SK-N-SH treated with all-trans-retinoic acid at 6 μM for 48 hours (cell line): ENCODE measurements around the gene CREB3L2.
A peak's percentile ranks its signal among the peaks of the same experiment; 100 is the strongest.

ENCODE experiments used
- ATAC-seq: fragments of 200-7000 bp; cut with Tn5 transposase; 3 replicates; pipeline ENCODE4 v1.9.1; 2020; ENCODE audit warnings: mild to moderate bottlenecking, moderate library complexity
- ARNTL ChIP-seq: fragments of 450-650 bp; formaldehyde crosslinking; IDR thresholded peaks from 2 replicates; pipeline ENCODE4 v1.5.0; 2020; ENCODE audit warnings: low read depth, mild to moderate bottlenecking, moderate library complexity, borderline replicate concordance
- BACH2 ChIP-seq: fragments of 250-450 bp; sonication (Bioruptor Pico); IDR thresholded peaks from 2 replicates; pipeline ENCODE4 v1.9.0; 2021; ENCODE audit warnings: mild to moderate bottlenecking, borderline replicate concordance
- CSDC2 ChIP-seq: fragments of 250-450 bp; sonication (Bioruptor Pico); IDR thresholded peaks from 2 replicates; pipeline ENCODE4 v1.5.0; 2020; ENCODE audit warnings: mild to moderate bottlenecking, moderate library complexity
- ESRRG ChIP-seq: fragments of 250-450 bp; sonication (Bioruptor Pico); IDR thresholded peaks from 2 replicates; pipeline ENCODE4 v1.6.1; 2021; ENCODE audit warnings: mild to moderate bottlenecking
- GLIS3 ChIP-seq: fragments of 250-450 bp; sonication (Bioruptor Pico); IDR thresholded peaks from 2 replicates; pipeline ENCODE4 v1.5.0; 2020; ENCODE audit warnings: mild to moderate bottlenecking, moderate library complexity
- ISL1 ChIP-seq: fragments of 250-450 bp; sonication (Bioruptor Pico); IDR thresholded peaks from 2 replicates; pipeline ENCODE4 v2.1.2; 2022; ENCODE audit warnings: mild to moderate bottlenecking, moderate library complexity
- OSR1 ChIP-seq: fragments of 250-450 bp; sonication (Bioruptor Pico); IDR thresholded peaks from 2 replicates; pipeline ENCODE4 v1.8.0; 2022; ENCODE audit warnings: moderate library complexity, mild to moderate bottlenecking, inconsistent platforms
- POU6F1 ChIP-seq: fragments of 250-450 bp; sonication (Bioruptor Pico); IDR thresholded peaks from 2 replicates; pipeline ENCODE4 v1.8.0; 2021; ENCODE audit warnings: low read depth, mild to moderate bottlenecking, moderate library complexity, borderline replicate concordance
- PPARA ChIP-seq: fragments of 250-450 bp; sonication (Bioruptor Pico); IDR thresholded peaks from 2 replicates; pipeline ENCODE4 v1.5.0; 2020; ENCODE audit warnings: mild to moderate bottlenecking, borderline replicate concordance
- RARB ChIP-seq: fragments of 250-450 bp; sonication (Bioruptor Pico); IDR thresholded peaks from 2 replicates; pipeline ENCODE4 v1.8.0; 2021; ENCODE audit warnings: mild to moderate bottlenecking, moderate library complexity
- SNAI2 ChIP-seq: fragments of 250-450 bp; sonication (Bioruptor Pico); IDR thresholded peaks from 2 replicates; pipeline ENCODE4 v1.5.0; 2020; ENCODE audit warnings: mild to moderate bottlenecking, moderate library complexity
- TCF4 ChIP-seq: fragments of 250-450 bp; sonication (Bioruptor Pico); IDR thresholded peaks from 2 replicates; pipeline ENCODE4 v1.8.0; 2021; ENCODE audit warnings: mild to moderate bottlenecking, moderate library complexity, borderline replicate concordance
- TOX ChIP-seq: fragments of 250-450 bp; sonication (Bioruptor Pico); IDR thresholded peaks from 2 replicates; pipeline ENCODE4 v1.8.0; 2021; ENCODE audit warnings: mild to moderate bottlenecking, moderate library complexity, borderline replicate concordance
- TSHZ2 ChIP-seq: fragments of 250-450 bp; sonication (Bioruptor Pico); IDR thresholded peaks from 2 replicates; pipeline ENCODE4 v1.5.0; 2020; ENCODE audit warnings: mild to moderate bottlenecking, moderate library complexity
- ZC3H10 ChIP-seq: fragments of 250-450 bp; sonication (Bioruptor Pico); IDR thresholded peaks from 2 replicates; pipeline ENCODE4 v1.5.1; 2021; ENCODE audit warnings: mild to moderate bottlenecking, moderate library complexity
- ZFP3 ChIP-seq: fragments of 250-450 bp; sonication (Bioruptor Pico); IDR thresholded peaks from 2 replicates; pipeline ENCODE4 v1.5.0; 2020; ENCODE audit warnings: mild to moderate bottlenecking, moderate library complexity
- ZFP30 ChIP-seq: fragments of 450-650 bp; formaldehyde crosslinking; IDR thresholded peaks from 2 replicates; pipeline ENCODE4 v1.5.0; 2022; ENCODE audit warnings: mild to moderate bottlenecking, moderate library complexity
- ZNF565 ChIP-seq: fragments of 450-650 bp; formaldehyde crosslinking; conservative IDR thresholded peaks from 2 replicates; pipeline ENCODE4 v1.5.0; 2020; ENCODE audit warnings: low read depth, mild to moderate bottlenecking, moderate library complexity
- ZNF70 ChIP-seq: fragments of 450-650 bp; formaldehyde crosslinking; IDR thresholded peaks from 2 replicates; pipeline ENCODE4 v1.5.0; 2020; ENCODE audit warnings: mild to moderate bottlenecking, moderate library complexity
- ZNF8 ChIP-seq: fragments of 450-650 bp; formaldehyde crosslinking; IDR thresholded peaks from 2 replicates; pipeline ENCODE4 v1.5.0; 2020; ENCODE audit warnings: mild to moderate bottlenecking, moderate library complexity
- TF ChIP-seq, protein P1 (sequence below): fragments of 250-450 bp; sonication (Bioruptor Pico); IDR thresholded peaks from 2 replicates; pipeline ENCODE4 v1.5.1; 2020; ENCODE audit warnings: low read depth, mild to moderate bottlenecking, moderate library complexity
- TF ChIP-seq, protein P2 (sequence below): fragments of 250-450 bp; sonication (Bioruptor Pico); IDR thresholded peaks from 2 replicates; pipeline ENCODE4 v1.8.0; 2020; ENCODE audit warnings: mild to moderate bottlenecking, moderate library complexity, borderline replicate concordance
- TF ChIP-seq, protein P3 (sequence below): fragments of 250-450 bp; sonication (Bioruptor Pico); IDR thresholded peaks from 2 replicates; pipeline ENCODE4 v1.5.1; 2021; ENCODE audit warnings: mild to moderate bottlenecking, moderate library complexity

The CREB3L2 gene

GRCh38 chr7:137860542-137860941 is 141.3 kb downstream of the CREB3L2 start:
- ATAC-seq = no peak
- TF ChIP-seq, protein P1, sequence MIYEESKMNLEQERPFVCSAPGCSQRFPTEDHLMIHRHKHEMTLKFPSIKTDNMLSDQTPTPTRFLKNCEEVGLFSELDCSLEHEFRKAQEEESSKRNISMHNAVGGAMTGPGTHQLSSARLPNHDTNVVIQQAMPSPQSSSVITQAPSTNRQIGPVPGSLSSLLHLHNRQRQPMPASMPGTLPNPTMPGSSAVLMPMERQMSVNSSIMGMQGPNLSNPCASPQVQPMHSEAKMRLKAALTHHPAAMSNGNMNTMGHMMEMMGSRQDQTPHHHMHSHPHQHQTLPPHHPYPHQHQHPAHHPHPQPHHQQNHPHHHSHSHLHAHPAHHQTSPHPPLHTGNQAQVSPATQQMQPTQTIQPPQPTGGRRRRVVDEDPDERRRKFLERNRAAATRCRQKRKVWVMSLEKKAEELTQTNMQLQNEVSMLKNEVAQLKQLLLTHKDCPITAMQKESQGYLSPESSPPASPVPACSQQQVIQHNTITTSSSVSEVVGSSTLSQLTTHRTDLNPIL = no peak
- TF ChIP-seq ARNTL (CRISPR knock-in tag) (no peak), ISL1 (CRISPR knock-in tag) (no peak), ZFP3 (CRISPR knock-in tag) (no peak), ZFP30 (CRISPR knock-in tag) (no peak), POU6F1 (CRISPR knock-in tag) (no peak), CSDC2 (no peak), TSHZ2 (no peak), PPARA (no peak), ESRRG (no peak), TCF4 (CRISPR knock-in tag) (no peak), ZNF70 (CRISPR knock-in tag) (no peak), ZNF565 (CRISPR knock-in tag) (no peak), ZC3H10 (CRISPR knock-in tag) (no peak), SNAI2 (CRISPR knock-in tag) (no peak), RARB (no peak), TOX (CRISPR knock-in tag) (no peak), OSR1 (CRISPR knock-in tag) (no peak)
- TF ChIP-seq, protein P2, sequence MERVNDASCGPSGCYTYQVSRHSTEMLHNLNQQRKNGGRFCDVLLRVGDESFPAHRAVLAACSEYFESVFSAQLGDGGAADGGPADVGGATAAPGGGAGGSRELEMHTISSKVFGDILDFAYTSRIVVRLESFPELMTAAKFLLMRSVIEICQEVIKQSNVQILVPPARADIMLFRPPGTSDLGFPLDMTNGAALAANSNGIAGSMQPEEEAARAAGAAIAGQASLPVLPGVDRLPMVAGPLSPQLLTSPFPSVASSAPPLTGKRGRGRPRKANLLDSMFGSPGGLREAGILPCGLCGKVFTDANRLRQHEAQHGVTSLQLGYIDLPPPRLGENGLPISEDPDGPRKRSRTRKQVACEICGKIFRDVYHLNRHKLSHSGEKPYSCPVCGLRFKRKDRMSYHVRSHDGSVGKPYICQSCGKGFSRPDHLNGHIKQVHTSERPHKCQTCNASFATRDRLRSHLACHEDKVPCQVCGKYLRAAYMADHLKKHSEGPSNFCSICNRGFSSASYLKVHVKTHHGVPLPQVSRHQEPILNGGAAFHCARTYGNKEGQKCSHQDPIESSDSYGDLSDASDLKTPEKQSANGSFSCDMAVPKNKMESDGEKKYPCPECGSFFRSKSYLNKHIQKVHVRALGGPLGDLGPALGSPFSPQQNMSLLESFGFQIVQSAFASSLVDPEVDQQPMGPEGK = no peak
- TF ChIP-seq, protein P3, sequence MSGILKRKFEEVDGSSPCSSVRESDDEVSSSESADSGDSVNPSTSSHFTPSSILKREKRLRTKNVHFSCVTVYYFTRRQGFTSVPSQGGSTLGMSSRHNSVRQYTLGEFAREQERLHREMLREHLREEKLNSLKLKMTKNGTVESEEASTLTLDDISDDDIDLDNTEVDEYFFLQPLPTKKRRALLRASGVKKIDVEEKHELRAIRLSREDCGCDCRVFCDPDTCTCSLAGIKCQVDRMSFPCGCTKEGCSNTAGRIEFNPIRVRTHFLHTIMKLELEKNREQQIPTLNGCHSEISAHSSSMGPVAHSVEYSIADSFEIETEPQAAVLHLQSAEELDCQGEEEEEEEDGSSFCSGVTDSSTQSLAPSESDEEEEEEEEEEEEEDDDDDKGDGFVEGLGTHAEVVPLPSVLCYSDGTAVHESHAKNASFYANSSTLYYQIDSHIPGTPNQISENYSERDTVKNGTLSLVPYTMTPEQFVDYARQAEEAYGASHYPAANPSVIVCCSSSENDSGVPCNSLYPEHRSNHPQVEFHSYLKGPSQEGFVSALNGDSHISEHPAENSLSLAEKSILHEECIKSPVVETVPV = no peak

- peak; percentile 85 for ATAC-seq
- TF ChIP-seq ESRRG (no peak), CSDC2 (no peak), ISL1 (CRISPR knock-in tag) (peak; percentile 88), ZNF70 (CRISPR knock-in tag) (no peak)
- TF ChIP-seq, protein P1 = peak; percentile 23; the same call in 1 of the 2 replicates
Measured at GRCh38 chr7:137853053-137853452, 148.8 kb downstream of the CREB3L2 start.

GRCh38 chr7:137852108-137852507 is 149.8 kb downstream of the CREB3L2 start:
- no peak for ATAC-seq
- TF ChIP-seq BACH2 (CRISPR knock-in tag) = no peak
- no peak for TF ChIP-seq ZFP3 (CRISPR knock-in tag)
- no peak for TF ChIP-seq RARB
- TF ChIP-seq ZNF8 (CRISPR knock-in tag) = no peak
- no peak for TF ChIP-seq TCF4 (CRISPR knock-in tag)
- TF ChIP-seq ZNF70 (CRISPR knock-in tag) = no peak
- no peak for TF ChIP-seq POU6F1 (CRISPR knock-in tag)
- TF ChIP-seq ARNTL (CRISPR knock-in tag) = no peak
- TF ChIP-seq GLIS3 (CRISPR knock-in tag) = no peak
- TF ChIP-seq, protein P2 = no peak
- no peak for TF ChIP-seq ZFP30 (CRISPR knock-in tag)
- no peak for TF ChIP-seq ZNF565 (CRISPR knock-in tag)
- TF ChIP-seq, protein P1 = no peak
